GM20000 (cell line): ENCODE results near the gene VPS13A.

Experiments used
- DNase-seq: peaks from one replicate; pipeline ENCODE4 v3.0.0; 2012; ENCODE audit warnings: low spot score
- TF ChIP-seq, protein P1 (sequence below): IDR thresholded peaks from 2 replicates; pipeline ENCODE4 v1.5.1; 2012; ENCODE audit warnings: mild to moderate bottlenecking, control low read depth; ENCODE audit errors: extremely low read depth, missing control alignments

Gene VPS13A

DNA sequence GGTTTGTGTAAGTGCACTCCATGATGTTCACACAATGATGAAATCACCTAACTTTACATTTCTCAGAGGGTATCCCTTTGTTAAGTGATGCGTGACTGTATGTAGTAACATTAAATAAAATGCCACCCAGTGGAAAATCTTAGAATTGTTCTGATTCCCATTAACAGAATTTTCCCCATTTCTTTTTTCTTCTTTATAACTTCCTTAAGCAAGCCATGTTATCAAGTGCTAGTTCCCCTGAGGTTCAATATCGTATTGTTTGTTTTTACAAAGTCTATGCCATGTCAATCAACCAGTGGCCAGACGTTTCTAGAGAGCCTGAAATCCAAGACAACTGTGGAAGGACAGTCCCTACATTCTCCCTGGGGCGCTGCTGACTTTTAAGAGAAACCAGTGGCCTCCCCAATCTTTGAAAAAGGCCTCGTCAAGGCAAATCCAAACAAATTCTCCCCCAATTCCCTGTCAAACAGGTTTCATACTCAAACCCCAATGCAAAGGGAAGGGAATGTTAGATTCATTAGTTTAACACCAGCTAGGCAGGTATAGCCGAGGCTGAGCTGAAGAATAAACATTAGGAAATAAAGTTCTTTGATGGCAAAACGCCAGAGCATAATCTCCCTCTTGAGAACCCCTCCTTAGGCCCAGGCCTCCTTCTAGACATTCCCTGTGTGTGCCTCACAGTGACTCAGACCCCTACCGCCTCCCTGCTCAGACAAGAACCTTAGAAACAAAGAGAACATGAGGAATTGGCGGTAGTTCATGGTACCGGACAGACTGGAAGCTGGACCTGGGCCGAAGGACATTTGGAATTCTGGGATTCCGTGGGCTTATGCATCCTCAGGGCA is 272.1 kb downstream of the VPS13A start:
- DNase-seq: no peak
- TF ChIP-seq, protein P1, sequence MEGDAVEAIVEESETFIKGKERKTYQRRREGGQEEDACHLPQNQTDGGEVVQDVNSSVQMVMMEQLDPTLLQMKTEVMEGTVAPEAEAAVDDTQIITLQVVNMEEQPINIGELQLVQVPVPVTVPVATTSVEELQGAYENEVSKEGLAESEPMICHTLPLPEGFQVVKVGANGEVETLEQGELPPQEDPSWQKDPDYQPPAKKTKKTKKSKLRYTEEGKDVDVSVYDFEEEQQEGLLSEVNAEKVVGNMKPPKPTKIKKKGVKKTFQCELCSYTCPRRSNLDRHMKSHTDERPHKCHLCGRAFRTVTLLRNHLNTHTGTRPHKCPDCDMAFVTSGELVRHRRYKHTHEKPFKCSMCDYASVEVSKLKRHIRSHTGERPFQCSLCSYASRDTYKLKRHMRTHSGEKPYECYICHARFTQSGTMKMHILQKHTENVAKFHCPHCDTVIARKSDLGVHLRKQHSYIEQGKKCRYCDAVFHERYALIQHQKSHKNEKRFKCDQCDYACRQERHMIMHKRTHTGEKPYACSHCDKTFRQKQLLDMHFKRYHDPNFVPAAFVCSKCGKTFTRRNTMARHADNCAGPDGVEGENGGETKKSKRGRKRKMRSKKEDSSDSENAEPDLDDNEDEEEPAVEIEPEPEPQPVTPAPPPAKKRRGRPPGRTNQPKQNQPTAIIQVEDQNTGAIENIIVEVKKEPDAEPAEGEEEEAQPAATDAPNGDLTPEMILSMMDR: no peak

DNA sequence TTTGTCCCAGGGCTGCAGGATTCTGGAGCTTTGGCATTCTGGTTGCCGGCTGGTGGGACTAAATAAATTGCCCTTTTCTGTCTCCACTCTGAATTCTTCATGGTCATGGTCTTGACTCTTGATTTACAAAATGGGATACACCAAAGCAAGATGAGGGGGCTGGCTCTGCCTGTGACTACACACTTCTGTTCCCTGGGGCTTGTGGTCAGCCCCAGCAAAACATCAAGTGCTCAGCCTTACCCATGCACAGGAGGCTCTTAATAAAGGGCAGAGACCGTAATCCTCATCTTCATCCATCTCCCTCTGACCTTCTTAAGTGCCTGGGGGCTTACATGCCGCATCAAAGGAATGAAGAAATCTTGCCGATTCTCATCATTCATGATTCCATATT is 272.7 kb downstream of the VPS13A start:
- TF ChIP-seq, protein P1: no peak
- DNase-seq: no peak

DNA sequence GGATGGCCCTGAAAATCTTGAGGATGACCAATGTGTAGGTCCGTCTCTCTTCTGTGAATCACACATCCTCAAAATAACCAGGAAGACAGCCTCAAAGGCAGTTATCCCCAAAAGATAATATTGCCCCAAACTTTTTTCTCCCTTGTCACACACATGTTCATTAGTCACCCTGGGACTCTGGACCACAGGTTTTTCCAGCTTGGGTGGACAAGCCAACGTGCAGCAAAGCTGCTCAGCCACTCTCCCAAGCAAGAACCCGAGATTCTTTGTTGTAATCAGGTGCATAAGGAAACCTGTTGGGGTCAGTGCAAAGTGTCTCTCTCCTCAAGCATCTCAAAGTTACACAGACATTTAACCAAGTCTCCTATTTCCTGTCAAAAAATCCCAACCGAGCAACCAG is 274.2 kb downstream of the VPS13A start:
- TF ChIP-seq, protein P1: no peak
- no peak for DNase-seq

DNA sequence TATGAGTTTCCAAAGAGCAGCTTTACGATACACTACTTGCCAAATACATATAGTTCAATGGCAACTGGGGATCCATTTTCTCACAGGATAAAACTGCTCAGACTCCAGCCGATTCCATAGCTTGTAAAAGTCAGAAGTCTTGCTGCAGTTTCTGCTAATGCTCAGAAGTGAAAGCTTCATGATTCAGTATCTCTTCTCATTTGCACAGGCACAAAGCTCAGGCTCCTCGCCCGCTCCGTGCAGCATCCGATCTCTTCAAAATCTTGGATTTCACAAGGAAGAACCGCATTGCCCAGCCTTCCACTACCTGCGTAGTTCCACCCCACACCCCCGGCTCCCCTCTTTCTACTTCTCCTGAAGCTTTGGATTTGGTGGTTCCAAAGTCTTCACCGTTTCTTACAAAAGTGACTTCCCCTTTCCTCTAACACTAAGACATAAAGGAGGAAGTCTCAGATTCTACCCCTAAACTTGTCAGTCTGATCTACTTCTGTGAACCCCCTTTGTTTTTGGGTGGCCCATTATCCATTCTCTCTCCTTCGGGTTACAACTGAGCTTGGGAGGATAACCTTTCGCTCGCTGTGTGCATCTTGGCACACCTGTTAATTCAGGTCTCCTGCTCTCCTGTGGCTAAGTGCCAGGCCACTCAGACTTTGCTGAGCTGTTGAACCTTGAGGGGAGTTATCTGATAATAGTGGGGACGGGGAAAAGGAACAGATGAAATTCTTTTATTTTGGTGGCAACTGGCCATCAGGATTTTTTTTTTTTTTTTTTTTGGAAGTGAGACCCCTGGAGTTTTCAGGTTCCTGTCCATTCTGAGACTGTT is 276.7 kb downstream of the VPS13A start:
- DNase-seq: no peak
- TF ChIP-seq, protein P1: no peak

DNA sequence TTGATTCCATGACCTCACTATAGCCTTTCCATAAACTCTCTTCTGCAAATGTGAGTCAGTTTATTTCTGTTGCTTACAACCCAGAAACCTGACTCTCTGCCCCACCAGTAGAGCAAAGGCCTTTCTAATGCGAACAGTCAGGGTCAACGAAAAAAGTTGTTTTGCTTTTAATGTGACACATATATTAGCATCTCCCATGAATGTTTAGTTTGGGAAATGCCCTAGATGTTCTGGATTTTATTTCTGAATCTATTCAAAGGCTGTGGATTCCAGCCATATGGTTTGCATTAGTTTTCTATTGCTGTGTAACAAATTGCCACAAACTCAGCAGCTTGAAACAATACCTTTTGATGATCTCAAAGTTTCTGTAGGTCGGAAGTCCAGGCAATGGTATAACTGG is 277.3 kb downstream of the VPS13A start:
- TF ChIP-seq, protein P1: no peak
- DNase-seq: no peak

DNA sequence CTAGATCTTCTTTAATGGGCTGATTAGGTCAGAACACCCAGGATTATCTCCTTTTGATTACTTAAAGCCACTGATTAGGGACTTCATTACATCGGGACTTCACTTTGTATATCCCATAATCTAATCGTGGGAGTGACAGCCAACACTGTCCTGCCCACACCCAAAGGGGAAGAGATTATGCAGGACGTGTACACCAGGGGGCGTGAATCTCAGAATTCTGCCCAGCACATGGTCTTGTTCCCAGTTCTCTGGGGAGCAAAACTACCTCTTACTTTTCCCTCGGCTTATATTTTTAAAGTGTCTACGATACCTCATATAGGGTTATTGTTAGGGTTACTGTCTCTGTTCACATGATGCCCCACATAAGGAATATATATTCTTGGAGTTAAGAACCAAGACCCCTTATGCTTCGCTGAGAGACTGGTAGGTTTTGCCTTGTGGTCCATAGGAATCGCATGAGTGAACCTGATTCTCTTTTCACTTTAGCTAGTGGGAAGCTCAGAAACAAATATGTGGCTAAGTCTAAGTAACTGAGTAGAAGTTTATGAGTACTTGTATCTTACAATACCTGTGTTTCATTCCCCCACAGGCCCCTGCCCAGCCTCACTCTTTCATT is 278.1 kb downstream of the VPS13A start:
- peak; percentile 44 for DNase-seq
- TF ChIP-seq, protein P1: peak; percentile 53
